Activated effector memory CD4-positive, alpha-beta T cell treated with anti-CD3 and anti-CD28 coated beads, Interleukin-2, amount 50 U/mL, for 16 hours (primary cell): Measurements from ENCODE around the gene TSC2.

Experiments
- DNase-seq: peaks from one replicate; pipeline ENCODE4 v3.0.0-alpha.2; 2020

TSC2 gene

DNA sequence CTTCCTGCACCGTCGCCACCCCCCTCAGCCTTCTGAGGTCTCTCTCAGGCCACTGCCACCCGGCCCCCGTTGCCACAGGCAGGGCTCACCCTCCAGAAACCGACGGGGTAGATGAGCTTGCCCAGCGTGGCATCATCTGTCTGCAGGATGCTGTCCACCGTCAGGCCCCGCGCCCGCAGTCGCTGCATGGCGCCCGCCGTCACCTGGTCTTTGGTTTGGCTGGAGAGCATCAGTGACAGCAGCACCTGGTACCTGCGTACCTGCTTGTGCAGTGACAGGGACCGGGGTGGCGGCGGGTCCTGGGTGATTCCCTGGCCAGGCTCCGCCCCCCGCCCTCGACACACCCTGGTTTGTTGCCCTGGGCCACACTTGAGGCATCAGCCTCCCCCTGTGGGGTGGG is 3.2 kb upstream of the TSC2 start:
- no peak for DNase-seq

DNA sequence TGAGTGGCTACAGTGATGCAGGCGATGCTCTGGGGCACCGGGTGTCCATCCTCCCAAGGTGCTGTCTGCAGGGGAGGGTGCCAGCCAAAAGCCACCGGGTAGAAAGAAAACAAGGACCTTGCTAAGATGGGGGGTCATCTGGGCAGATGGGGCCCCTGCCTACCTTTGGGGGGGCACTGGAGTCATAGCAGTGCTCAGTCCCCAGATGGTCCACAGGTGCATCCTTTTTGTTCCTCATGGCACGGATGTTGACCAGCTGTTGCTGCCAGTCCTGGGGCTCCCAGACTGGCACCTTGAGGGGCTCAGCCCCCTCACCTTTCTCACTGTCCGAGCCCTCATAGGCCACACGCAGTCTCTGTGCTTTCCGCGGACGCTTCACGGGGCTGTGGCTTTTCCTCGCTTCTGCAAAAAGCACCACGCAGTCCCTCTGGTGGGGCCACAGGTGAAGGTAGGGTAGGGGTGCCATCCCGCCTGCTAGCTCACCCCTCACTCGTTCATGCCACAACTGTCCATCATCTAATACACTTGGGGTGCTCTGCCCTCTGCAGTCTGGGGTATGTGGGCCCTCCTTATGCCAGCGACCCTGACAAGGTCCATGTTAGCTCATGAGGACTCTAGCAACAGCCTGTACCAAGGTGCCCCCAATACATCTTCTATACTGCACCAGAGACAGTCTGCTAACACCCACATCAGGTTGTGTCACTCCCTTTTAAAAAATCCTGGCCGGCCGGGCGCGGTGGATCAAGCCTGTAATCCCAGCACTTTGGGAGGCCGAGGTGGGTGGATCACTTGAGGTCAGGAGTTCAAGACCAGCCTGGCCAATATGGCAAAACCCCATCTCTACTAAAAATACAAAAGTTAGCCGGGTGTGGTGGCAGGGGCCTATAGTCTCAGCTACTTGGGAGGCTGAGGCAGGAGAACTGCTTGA is 1.6 kb upstream of the TSC2 start:
- no peak for DNase-seq

DNA sequence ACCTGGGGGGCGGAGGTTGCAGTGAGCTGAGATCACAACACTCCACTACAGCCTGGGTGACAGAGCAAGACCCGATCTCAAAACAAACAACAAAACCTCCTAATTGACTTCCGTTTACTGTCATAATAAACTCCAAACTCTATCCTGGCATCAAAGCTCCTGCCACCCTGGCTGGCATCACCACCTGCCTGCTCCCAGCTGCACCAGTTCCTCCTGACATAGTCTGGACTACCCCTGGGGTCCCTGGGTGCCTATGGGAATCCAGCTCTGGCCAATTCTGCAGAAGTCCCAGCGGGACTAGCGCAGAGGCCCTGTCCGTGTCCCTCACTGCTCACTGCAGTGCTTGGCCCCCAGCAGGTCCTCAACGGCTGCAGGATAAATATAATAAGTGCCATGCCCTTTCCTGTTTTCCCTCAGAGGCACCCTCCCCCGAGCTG is 874 bp upstream of the TSC2 start:
- no peak for DNase-seq

DNA sequence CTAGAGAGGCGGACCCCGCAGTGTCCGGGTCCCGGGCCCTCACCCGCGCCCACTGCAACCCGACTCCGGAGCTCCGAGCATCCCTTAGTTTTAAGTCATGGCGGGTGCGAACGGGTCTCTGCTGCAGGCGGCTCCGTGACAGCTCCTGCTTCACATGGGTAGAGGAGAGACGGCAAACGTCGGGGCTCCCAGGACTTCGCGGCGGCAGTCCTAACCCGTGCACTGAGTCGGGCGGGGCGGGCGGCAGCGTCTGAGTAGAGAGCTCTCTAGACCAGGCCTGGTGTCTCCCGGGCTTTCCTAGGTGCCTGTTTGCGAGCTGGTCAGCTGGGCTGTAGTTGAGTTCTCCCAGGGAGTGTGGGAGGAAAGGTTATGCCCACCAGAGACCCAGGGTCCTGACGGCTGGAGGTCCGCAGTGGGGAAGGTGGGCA is 345 bp downstream of the TSC2 start:
- no peak for DNase-seq

DNA sequence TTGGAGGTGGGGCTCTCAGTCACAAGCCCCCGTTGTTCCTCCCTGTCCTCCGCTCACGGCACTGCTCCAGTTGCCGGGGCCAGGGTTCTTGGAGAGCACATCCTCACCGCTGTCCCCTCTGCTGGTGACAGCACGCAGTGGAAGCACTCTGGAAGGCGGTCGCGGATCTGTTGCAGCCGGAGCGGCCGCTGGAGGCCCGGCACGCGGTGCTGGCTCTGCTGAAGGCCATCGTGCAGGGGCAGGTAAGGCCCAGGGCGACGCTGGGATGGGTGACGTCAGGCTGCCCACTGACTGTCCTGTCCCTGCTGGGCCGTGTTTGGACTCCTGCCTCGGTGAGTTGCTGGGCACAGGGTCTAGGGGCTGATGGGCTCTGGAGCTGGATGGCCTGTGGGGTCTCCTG is 5.4 kb downstream of the TSC2 start:
- DNase-seq = no peak

- DNase-seq = no peak
Observed at GRCh38 chr16:2053897-2054296, 6.1 kb downstream of the TSC2 start.

- DNase-seq = no peak
Observed at GRCh38 chr16:2054543-2055245, 6.9 kb downstream of the TSC2 start.

DNA sequence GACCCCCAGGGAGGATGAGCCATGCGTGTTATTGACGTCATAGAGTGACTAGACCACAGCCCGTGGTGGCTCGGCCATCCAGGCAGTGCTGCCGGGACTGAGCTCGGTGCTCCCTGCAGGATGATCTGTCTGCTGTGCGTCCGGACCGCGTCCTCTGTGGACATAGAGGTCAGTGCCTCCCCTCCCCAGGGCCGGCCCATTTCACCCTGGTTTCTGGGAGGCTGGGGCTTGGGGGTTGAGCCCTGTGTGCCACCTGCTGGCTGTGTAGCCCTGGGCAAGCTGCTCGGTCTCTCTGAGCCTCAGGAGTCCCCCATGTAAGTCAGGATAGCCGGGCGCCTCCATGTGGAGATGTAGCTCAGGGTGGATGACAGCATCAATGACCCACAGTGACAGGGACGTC is 8.3 kb downstream of the TSC2 start:
- DNase-seq = no peak

DNA sequence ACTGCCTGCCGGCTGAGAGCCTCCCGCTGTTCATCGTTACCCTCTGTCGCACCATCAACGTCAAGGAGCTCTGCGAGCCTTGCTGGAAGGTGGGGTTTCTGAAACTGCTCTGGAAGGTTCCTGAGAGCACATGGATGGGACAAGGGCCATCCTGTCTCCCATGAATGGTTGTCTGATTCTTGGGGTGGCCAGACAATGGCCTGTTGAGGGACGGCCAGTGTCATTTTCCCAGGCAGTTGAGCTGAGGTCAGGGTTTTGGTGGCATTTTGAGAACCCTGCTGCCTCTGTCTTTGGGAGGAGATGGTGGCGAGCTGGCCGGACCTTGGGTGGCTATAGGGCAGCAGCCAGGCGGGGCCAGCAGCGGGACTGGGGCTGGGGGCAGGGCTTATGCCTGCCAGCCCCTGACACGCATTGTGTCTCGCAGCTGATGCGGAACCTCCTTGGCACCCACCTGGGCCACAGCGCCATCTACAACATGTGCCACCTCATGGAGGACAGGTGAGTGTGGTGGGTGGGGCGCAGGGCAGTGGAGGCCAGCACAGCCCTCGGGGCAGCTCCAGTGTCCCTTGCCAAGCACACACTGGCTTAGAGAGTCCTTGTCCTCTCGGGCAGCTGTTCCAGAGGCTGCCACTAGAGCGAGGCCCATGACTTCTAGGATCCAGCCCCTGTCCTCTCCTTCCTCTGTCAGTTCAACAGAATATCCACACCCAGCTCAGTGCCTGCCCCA is 9.1 kb downstream of the TSC2 start:
- no peak for DNase-seq

DNA sequence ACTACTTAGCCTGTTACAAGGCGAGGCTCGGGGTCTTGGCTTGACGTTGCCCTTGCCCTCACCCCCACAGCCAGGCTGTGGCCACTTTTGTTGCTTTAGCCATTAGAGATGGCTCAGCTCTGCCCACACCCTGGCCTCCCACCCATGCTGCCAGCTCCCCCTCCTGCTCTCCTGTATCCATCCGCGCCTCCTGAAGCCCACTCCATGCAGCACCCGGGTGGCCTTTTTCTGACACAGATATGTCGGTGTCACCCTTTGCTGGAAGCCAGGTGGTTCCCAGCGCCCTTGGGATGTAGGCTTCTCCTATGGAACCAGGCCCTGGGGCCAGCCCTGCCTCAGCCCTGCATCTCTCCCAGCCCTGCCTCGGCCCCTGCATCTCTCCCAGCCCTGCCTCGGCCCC is 9.7 kb downstream of the TSC2 start:
- no peak for DNase-seq

GRCh38 chr16:2058420-2058819 is 10.6 kb downstream of the TSC2 start:
- DNase-seq = no peak

DNA sequence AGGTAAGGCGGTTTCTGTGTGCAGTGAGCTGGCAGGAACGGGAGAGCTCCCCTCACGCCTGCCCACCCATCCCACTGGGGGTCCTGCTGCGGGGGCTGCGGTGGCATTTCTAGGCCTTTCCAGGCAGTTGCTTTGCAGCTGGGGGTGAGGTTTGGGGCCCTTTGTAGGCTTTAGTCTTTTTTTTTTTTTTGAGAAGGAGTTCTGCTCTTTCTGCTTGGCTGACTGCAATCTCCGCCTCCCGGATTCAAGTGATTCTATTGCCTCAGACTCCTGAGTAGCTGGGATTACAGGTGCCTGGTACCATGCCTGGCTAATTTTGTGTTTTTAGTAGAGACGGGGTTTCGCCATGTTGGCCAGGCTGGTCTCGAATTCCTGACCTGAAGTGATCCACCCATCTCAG is 11.1 kb downstream of the TSC2 start:
- no peak for DNase-seq

- no peak for DNase-seq
Observed at GRCh38 chr16:2060346-2060745, 12.6 kb downstream of the TSC2 start.

- no peak for DNase-seq
Observed at GRCh38 chr16:2061023-2061422, 13.2 kb downstream of the TSC2 start.

DNA sequence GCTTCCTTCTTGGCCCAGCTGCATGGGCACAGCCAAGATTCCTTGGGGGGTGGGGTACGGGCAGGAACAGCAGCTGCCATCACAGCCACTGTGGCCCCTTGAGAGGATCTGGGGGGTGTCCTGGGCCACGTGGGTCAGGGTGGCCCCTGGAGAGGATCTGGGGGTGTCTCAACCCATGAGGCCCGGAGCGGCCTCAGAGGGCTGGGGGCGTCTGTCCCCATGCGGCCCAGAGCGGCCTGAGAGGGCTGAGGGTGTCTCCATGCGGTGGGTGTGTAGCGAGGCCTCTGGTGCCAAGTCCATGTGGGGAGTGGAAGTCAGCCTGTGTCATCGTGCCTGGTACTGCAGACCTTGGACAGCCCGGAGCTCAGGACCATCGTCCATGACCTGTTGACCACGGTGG is 13.7 kb downstream of the TSC2 start:
- no peak for DNase-seq

DNA sequence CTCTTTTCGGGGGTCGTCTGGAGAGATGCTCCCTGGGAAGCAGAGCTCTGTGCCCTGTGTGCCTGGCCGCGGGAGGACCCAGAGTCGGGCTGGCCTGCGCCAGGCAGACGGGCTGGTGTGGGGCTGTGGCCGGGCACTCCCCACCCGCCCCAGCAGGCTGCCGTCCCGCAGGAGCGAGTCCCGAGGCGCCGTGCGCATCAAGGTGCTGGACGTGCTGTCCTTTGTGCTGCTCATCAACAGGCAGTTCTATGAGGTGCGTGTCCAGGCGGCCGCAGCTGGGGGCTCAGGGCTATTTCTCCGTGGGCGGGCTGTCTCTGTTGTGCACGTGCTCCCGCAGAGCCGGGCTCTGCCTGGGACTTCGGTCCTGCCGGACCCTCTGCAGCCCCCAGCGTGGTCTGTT is 15.0 kb downstream of the TSC2 start:
- DNase-seq = no peak

DNA sequence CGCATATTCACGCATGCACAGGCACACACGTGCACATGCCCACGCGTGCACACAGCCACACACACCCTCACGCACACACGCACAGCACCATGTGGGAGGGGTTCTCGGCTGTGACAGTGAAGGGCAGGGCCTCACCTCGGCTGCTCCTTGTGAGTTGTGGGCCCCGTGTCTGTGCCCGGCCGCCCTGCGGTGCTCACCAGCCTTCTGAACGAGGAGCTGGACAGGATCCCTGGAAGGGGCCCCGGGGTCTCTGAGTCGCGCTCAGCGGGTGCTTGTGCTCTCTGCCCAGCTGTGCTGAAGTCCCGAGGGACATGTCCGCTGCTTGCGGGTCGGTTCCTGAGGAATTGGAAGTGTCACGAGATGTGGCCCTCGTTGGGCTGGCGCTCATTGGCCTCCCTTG is 16.1 kb downstream of the TSC2 start:
- DNase-seq = no peak

GRCh38 chr16:2064368-2064945 is 16.7 kb downstream of the TSC2 start:
- DNase-seq = no peak

DNA sequence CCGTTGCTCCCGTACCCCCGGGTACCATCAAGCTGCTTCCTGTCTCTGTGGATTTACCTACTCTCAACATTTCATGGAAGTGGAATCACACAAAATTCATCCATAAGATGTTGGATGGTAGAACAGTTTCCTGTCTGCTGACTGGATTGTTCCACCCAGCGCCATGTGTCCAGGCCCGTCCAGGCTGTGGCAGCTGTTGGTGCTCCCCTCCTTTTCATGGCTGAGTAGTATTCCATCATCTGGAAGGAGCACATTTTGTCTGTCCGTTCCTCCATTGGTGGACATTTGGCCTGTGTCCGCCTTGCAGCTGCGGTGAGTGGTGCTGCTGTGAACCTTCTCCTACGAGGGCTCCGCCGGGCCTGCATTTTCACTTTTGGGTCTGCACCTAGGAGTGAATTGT is 18.4 kb downstream of the TSC2 start:
- DNase-seq = no peak

- no peak for DNase-seq
Observed at GRCh38 chr16:2070576-2071453, 23.0 kb downstream of the TSC2 start.

DNA sequence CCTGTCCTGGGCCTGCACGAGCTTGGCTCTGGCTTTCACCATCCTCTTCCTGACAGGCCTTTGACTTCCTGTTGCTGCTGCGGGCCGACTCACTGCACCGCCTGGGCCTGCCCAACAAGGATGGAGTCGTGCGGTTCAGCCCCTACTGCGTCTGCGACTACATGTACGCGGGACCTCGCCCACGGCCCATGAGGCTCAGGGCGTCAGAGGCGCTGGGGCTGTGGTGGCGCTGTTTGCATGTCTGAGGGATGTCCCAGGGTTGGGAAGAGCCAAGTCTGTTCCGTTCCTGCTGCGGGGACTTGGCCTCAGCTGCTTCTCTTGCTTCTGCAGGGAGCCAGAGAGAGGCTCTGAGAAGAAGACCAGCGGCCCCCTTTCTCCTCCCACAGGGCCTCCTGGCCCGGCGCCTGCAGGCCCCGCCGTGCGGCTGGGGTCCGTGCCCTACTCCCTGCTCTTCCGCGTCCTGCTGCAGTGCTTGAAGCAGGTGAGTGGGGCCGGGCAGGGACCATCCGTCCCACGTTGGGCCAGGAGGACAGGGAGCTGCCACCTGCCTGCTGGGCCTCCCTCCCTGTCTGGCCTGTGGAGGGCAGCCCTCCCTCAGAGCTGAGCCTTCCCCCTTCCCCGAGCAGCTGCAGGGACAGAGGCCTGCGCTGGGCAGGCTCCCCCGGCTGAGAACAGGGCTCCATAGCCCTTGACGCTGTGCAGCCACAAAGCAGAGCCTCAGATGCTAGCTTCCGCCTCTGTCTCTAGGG is 23.8 kb downstream of the TSC2 start:
- no peak for DNase-seq
